HG03045 (cell line): ENCODE data around the gene SOWAHC.
"Not testable (repeated sequence)": the region's sequence is repeated elsewhere in the genome, so short reads cannot be mapped to it uniquely, and the experiment has no call there.

Experiments used
- ATAC-seq: cut with Tn5 transposase; IDR thresholded peaks from one replicate; pipeline ENCODE4 v1.9.1; 2021; ENCODE audit warnings: mild to moderate bottlenecking, moderate library complexity; ENCODE audit not compliant: unreplicated experiment

The SOWAHC gene

DNA sequence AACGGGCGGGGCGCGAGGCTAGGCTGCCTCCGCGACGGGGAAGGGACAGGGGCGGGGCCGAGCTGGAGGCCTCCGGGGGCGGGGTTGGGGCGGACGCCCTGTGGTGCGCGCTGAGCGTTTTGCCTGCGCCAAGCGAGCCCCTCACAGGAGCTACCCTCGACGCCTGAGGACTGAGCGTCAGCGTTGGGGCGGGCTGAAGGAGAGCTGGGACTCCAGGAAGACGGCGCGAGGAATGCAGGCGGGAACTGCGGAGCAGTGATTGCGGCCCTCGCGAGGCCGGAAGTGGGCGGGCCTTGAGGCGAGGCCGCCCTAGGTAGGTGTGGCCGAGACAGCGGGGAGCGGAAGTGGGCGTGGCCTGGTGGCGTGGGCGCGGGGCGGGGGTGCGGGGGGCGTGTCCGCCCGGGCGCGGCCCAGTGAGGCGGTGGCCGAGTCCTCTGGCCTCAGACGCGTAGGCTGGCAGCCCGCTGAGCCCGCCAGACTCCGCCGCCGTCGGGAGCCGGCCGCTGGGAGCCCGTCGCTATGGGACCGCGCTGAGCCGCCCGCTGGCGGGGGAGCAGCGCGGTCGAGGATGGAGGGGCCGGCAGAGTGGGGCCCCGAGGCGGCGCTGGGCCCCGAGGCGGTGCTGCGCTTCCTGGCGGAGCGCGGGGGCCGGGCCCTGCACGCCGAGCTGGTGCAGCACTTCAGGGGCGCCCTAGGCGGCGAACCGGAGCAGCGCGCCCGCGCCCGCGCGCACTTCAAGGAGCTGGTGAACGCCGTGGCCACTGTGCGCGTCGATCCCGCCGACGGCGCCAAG lies at the start of gene SOWAHC, which contains the start of gene SEPTIN10:
Gene SOWAHC, plus strand, starts transcription at position 443 of the 793 bp plus-strand sequence. Its CDS starts 126 bp downstream, at position 569.
Gene SEPTIN10, minus strand, starts transcription at position 45 of the 793 bp plus-strand sequence. CDS start 139 bp downstream, outside the sequence.
- ATAC-seq: peak; percentile 80

DNA sequence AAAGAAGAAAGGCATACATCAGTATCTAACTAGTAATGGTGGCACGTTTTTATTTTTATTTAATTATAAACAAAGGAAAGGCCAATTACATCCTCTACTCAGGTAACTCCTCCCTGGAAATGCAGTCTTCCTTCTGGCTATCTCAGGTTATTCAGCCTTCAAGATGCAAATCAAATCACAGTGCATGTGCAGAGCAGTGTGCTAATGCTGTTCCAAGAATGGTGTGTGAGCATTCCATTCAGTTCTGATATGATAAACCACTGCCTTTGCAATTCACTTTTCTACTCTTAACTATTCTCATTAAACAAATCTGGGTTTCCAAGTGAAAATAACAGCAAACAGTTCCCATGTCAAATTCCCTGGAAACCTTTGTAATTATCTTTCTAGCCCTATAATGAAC lies 38.8 kb upstream of the SOWAHC start:
- ATAC-seq: no peak

DNA sequence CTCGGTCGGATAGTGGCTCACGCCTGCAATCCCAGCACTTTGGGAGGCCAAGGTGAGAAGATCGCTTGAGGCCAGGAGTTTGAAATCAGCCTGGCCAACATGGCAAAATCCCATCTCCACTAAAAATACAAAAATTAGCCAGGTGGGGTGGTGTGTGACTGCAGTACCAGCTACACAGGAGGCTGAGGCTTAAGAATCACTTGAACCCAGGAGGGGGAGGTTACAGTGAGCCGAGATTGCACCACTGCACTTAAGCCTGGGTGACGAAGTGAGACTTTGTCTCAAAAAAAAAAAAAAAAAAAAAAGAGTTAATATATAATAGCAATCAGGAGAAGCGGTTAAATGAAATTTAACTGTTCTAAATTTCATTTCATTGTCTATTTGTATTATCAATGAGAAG lies 36.5 kb upstream of the SOWAHC start:
- not testable (repeated sequence) for ATAC-seq

- ATAC-seq: no peak
These were observed 31.0 kb upstream of the SOWAHC start for GRCh38 chr2:109582928-109583895.

GRCh38 chr2:109586687-109587086 lies 27.5 kb upstream of the SOWAHC start:
- no peak for ATAC-seq

GRCh38 chr2:109591206-109591605 lies 23.0 kb upstream of the SOWAHC start:
- no peak for ATAC-seq

DNA sequence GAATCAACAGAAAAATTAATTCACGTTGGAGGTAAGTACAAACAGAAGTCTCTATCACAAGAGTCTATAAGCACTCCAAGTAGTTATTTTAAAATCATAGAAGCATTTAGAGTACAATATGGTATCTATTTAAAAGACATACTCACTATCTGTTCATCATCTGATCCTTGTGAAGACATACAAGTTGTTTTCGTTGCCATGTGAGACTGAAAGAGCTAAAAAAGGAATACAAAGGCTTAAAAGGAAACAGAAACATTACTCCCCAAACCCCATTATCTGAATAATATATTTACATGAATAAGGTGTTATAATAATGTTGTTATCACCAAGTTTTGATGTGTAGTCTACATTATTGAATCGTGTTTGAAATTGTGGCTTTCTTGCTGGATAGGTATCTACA lies 21.3 kb upstream of the SOWAHC start:
- ATAC-seq: no peak

- ATAC-seq: no peak
These were observed 19.8 kb upstream of the SOWAHC start for GRCh38 chr2:109594246-109594885.

DNA sequence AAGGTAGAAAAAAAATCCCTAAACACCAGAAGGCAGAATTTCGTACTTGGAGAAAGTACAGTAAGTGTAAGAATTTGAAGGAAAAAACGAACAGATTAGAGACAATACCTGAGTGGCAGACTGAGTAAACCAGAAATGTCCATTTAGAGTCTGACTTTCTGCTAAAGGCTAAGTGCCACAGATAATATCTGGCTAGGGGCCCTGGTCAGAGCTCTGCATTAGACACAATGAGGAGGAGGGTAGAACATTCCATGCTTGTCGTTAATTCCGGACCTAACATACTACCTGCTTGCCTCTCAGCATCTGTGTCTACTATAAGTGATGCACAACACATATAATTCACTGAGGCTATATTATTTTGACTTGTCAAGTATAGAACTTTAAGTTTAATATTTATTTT lies 18.5 kb upstream of the SOWAHC start:
- no peak for ATAC-seq

DNA sequence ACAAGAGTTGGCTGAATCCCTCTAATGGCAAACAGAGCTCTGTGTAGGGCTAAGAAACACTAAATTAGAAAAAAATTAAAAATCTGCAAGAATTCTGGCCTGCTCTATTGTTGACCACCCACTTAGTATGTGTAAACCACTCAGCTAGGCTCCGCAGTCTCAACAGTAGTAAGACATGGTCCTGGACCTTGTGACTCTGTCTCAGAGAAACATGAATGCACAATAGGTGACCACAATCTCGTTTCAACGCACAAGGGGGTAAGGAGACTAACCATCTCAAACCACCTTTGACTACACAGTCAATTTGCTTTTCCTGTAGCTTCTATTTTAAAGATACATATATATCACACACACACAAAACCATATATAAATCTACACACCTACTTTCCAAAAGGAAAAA lies 16.9 kb upstream of the SOWAHC start:
- no peak for ATAC-seq

DNA sequence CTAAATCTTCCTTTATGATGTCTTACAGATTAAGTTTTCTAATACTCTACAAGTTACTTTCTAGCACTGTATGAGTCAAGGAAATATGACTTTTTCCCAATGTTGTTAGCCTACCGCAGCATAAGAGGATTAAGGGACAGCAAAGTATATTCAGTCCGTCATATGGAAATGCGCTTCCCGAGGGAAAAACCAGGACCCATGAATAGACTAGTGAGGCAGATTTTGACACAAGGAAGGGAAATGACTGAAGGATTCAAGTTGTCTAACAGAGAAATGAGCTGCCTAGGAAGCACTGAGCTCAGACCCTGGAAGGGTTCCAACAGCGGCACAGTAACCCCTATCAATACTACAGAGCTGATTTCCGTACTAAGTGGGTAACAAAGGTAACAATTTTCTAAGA lies 12.4 kb upstream of the SOWAHC start:
- no peak for ATAC-seq

- ATAC-seq: no peak
These were observed 11.5 kb upstream of the SOWAHC start for GRCh38 chr2:109602617-109603188.

DNA sequence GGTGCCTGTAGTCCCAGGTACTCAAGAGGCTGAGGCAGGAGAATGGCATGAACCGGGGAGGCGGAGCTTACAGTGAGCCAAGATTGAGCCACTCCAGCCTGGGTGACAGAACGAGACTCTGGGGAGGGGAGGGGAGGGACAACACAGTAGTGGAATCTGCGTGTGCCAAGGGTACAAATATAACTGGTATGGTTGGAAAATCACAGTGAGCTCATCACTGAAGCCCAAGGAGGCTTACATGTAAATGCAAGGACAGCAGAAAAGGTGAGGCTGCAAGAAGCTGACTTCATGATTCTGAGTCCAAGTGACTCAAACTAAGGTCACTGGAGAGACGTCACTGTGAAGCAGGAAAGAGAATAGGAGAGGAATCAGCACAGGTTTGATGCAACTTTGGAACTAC lies 9.6 kb upstream of the SOWAHC start:
- ATAC-seq: no peak

- no peak for ATAC-seq
These were observed 6.4 kb upstream of the SOWAHC start for GRCh38 chr2:109607766-109608165.

DNA sequence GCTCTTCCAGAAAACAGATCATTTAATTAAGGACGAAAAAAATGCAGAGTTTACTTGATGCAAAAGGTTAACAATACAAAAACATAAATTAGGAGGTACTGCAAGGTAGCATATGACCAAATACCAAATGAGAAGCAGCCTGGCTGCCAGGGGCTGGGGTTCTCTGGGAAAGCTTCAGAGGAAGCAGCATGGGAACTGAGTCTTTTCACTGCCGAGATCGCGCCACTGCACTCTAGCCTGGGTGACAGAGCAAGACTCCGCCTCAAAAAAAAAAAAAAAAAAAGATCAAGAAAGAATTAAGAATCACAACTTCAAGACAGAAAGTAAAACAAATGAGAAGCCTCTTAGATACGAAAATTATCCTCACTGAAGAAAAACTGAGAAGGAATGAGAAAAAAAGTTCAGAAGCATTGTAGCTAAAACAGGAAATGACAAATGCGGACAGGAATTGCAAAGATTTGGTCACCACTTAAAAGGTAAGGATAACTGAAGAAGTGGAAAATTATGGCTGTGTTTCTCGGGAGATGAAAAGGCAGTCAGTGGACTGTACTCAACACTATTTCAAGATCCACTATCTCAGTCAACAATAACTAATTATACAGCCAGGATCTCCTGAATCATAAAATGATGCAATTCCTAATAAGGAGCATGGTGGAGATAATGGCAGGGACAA lies 4.7 kb upstream of the SOWAHC start:
- no peak for ATAC-seq

DNA sequence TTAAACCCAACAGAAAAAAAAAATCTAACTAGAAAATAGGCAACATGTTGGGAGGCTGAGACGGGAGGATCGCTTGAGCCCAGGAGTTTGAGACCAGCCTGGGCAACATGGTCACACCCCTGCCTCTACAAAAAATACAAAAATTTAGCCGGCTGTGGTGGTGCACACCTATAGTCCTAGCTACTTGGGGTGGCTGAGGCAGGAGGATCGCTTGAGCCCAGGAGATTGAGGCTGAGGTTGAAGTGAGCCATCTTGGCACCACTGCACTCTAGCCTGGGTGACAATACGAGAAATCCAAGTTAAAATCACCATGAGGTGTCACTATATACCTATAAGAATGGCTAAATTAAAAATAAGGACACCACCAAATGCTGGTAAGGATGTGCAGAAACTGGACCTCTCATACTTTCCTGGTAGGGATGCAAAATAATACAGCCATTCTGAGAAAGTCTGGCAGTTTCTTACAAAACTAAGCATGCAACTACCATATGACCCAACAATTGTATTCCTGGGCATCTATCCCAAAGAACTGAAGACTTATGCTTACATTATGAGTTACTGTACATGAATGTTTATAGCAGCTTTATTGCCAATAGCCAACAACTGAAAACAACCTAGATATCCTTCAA lies 2.6 kb upstream of the SOWAHC start:
- ATAC-seq: no peak

DNA sequence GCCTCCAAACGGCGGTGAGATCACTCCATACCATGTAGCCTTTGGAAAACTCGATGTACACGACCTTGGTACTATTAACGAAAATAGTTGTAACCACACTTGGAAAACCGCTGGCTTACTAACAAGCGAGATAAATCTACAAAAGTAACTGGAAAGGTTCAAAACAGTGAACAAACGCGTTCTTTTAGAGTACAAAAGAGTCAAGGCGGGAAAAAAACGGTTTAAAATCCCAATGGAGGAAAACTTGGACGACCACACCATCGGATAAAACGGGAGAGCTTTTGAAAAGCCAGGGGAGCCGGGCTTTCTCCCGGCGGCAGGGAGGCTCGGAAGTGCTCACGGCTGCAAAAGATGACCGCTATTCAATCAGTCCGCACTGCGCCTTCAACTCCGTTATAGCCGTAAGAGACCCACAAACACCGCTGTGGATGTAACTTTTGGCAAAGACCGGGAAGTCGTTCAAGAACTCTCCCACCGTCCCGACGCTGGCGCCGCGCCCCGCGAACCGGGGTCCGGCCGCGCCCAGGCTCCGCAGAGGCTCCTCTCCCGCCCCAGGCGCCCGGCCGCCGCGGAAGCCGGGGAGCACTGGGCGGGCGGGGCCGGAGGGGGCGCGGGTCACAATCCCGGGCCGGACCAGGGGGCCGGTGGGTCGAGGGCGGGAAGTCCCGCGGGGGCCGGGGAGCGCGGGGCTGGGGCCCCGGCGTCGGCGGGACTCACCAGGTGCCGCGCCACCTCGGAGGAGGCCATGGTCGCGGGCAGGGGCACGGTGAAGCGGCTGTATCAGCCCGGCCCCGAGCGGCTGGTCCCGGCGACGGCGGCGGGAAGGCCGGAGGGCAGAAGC lies 863 bp upstream of the SOWAHC start:
- peak; percentile 36 for ATAC-seq

- ATAC-seq: no peak
These were observed 812 bp downstream of the SOWAHC start for GRCh38 chr2:109614715-109615636.
